HepG2 (cell line): ENCODE measurements around the gene KMT2B. TPM values are rescaled to one million over a fixed set of nuclear protein-coding genes. Genes with fewer than 3 reads are reported as not detected.
A peak's percentile ranks its signal among the peaks of the same experiment; 100 is the strongest.

Experiments
- ARHGAP35 ChIP-seq: sonication (generic); formaldehyde crosslinking; IDR thresholded peaks from 2 replicates; pipeline ENCODE4 v1.9.0; 2022; ENCODE audit warnings: mild to moderate bottlenecking, inconsistent platforms, moderate library complexity, missing genetic modification reagents, borderline replicate concordance
- BCLAF1 ChIP-seq: fragments of 450-650 bp; IDR thresholded peaks from 2 replicates; pipeline ENCODE4 v1.6.1; 2017; ENCODE audit warnings: mild to moderate bottlenecking
- CREB3 ChIP-seq: sonication (generic); formaldehyde crosslinking; IDR thresholded peaks from 2 replicates; pipeline ENCODE4 v1.5.0; 2020; ENCODE audit warnings: missing genetic modification reagents
- GMEB1 ChIP-seq: sonication (generic); formaldehyde crosslinking; IDR thresholded peaks from 2 replicates; pipeline ENCODE4 v1.5.1; 2020; ENCODE audit warnings: missing genetic modification reagents, mild to moderate bottlenecking, borderline replicate concordance
- ISL2 ChIP-seq: sonication (generic); formaldehyde crosslinking; IDR thresholded peaks from 2 replicates; pipeline ENCODE4 v1.5.0; 2020; ENCODE audit warnings: missing genetic modification reagents
- REXO4 ChIP-seq: sonication (generic); formaldehyde crosslinking; IDR thresholded peaks from 2 replicates; pipeline ENCODE4 v1.8.0; 2022; ENCODE audit warnings: missing genetic modification reagents, mild to moderate bottlenecking, borderline replicate concordance
- SYNCRIP ChIP-seq: fragments of 200-400 bp; formaldehyde crosslinking; IDR thresholded peaks from 2 replicates; pipeline ENCODE4 v1.6.1; 2018; ENCODE audit warnings: mild to moderate bottlenecking, low read depth, low read length; ENCODE audit not compliant: insufficient read depth
- ZNF18 ChIP-seq: sonication (generic); formaldehyde crosslinking; IDR thresholded peaks from 2 replicates; pipeline ENCODE4 v1.8.0; 2022; ENCODE audit warnings: mild to moderate bottlenecking, missing genetic modification reagents; ENCODE audit not compliant: insufficient replicate concordance
- polyA plus RNA-seq, 8 experiments: library from polyadenylated mRNA; depleted of rRNA in 3 of 8; stranded (reverse) in 7 of 8; unstranded in 1 of 8; fragments of >200 nt; fragmentation: Illumina TruSeq in 4 of 8; extraction: Trizol in 4 of 8; gene quantifications; 2 replicates each; pipeline versions ENCODE4 v1.2.1 to v1.2.3, GENCODE V29; 2011 to 2016; ENCODE audit warnings: low read depth in 4 of 8, missing spikeins in 1 of 8, mixed read lengths in 1 of 8; ENCODE audit not compliant: insufficient read depth in 1 of 8
- total RNA-seq, 5 experiments: library from RNA; depleted of rRNA; stranded (reverse); fragments of >200 nt; fragmentation: Illumina TruSeq; extraction: Trizol; gene quantifications; 2 replicates each; pipeline ENCODE4 v1.2.3, GENCODE V29; 2016; ENCODE audit warnings: low read depth in 1 of 5
- TF ChIP-seq, protein P1 (sequence below): sonication (generic); formaldehyde crosslinking; IDR thresholded peaks from 2 replicates; pipeline ENCODE4 v1.8.0; 2022; ENCODE audit warnings: missing genetic modification reagents, mild to moderate bottlenecking, moderate library complexity, borderline replicate concordance

KMT2B gene
- total and polyA plus RNA-seq, 2 of the 13 experiments (the other 11 are each of a cell fraction or from before 2014, with no cell fraction given), result 6.2 to 16.9 TPM

DNA sequence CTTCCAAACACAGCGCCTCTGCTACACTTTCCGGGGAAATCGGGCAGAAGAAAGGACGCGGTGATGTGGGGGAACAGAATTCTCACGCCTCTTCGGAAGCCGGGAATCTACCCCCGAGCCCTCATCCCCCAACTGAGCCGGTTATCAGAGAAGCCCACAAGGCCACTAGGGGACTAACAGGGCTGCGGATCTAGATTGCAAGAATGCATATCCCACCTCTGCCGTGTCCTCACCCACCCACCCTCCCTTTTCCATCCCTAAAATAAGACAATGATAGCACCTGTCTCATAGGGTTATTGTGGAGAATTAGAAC, 23.4 kb downstream of the KMT2B start (continued):
- TF ChIP-seq ARHGAP35 (CRISPR knock-in tag), result no peak
- no peak for TF ChIP-seq GMEB1
- TF ChIP-seq ISL2, result no peak
- no peak for TF ChIP-seq REXO4 (CRISPR knock-in tag)
- peak; percentile 4 for TF ChIP-seq ZNF18 (CRISPR knock-in tag)
- no peak for TF ChIP-seq SYNCRIP
- TF ChIP-seq CREB3, result no peak
- TF ChIP-seq, protein P1, sequence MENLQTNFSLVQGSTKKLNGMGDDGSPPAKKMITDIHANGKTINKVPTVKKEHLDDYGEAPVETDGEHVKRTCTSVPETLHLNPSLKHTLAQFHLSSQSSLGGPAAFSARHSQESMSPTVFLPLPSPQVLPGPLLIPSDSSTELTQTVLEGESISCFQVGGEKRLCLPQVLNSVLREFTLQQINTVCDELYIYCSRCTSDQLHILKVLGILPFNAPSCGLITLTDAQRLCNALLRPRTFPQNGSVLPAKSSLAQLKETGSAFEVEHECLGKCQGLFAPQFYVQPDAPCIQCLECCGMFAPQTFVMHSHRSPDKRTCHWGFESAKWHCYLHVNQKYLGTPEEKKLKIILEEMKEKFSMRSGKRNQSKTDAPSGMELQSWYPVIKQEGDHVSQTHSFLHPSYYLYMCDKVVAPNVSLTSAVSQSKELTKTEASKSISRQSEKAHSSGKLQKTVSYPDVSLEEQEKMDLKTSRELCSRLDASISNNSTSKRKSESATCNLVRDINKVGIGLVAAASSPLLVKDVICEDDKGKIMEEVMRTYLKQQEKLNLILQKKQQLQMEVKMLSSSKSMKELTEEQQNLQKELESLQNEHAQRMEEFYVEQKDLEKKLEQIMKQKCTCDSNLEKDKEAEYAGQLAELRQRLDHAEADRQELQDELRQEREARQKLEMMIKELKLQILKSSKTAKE (CRISPR knock-in tag), result no peak
- TF ChIP-seq BCLAF1, result no peak
